WI38 (cell line): ENCODE measurements around the gene KCNG2.

Experiments used
- H3K4me3 ChIP-seq: 2 replicates; pipeline ENCODE4 v1.5.1; 2011; ENCODE audit warnings: low read depth, mild to moderate bottlenecking, control low read depth, low read length
- CTCF ChIP-seq: IDR thresholded peaks from 2 replicates; pipeline ENCODE4 v1.5.1; 2012; ENCODE audit warnings: low read depth, mild to moderate bottlenecking, control low read depth, low read length

KCNG2 gene

DNA sequence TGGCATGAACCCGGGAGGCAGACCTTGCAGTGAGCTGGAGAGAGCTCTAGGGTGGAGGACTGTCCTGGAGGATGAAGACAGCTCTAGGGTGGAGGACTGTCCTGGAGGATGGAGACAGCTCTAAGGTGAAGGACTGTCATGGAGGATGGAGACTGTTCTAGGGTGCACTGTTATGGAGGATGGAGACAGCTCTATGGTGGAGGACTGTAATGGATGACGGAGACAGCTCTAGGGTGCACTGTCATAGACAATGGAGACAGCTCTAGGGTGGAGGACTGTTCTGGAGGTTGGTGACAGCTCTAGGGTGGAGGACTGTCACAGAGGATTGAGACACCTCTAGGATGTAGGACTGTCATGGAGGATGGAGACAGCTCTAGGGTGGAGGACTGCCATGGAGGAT is 21.1 kb upstream of the KCNG2 start:
- H3K4me3 ChIP-seq, result no peak overlapping the region
- TF ChIP-seq CTCF, result no peak

GRCh38 chr18:79778291-79778791 is 19.4 kb upstream of the KCNG2 start:
- no peak overlapping the region for H3K4me3 ChIP-seq
- no peak for TF ChIP-seq CTCF

DNA sequence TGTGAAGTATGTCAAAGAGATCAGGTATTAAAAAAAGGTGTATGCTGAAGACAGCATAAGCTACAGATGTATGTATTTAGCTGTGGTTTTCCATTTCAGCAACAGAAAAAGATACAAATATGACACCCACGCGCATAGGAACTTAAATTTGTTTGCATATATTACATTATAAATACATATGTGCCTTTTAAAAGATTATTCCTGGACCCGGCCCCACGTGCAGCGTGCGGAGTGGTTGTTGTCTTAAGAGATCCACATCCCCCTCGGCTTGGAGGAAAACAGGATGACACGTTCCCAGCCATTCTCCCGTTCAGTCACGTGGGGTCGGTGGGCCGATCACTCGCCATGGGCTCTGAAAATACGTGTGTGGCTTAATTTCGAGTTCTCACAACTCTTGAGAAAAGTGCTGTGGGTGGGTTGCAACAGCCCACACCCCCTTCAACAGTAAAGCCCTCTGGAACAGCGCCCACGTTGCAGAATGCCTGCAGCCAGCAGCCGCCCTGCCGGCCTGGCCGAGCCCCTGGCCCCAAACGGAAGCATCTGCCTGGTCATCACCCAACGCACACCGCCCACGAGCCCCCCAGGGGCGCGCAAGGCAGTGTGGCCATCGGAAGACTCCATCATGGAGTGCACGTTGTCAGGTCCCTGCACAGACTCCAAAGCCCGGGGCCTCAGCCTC is 18.6 kb upstream of the KCNG2 start:
- H3K4me3 ChIP-seq, result no peak overlapping the region
- no peak for TF ChIP-seq CTCF

DNA sequence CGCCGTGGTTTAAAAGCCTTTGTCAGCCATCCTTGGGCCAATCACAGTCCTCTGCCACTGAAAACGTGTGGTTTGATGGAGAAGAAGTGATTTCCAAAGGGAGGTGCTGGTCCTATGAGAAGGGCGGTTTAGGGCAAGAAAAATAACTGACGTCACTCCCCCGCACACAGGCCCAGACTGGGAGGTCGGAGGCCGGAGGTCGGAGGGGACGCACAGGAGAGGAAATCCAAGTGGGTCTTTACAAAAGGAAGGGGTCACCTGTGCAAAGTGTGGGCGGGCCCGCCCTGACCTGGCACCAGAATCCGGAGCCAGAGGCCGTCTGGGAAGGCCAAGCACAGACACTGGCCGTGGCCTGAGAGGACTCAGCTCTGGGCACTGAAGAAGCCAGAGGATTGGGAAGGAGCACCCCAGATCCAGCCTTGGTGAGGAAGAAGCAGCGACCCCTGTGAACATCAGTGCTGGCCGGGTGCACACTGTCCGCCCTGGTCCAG is 18.0 kb upstream of the KCNG2 start:
- no peak for TF ChIP-seq CTCF
- H3K4me3 ChIP-seq, result no peak overlapping the region

DNA sequence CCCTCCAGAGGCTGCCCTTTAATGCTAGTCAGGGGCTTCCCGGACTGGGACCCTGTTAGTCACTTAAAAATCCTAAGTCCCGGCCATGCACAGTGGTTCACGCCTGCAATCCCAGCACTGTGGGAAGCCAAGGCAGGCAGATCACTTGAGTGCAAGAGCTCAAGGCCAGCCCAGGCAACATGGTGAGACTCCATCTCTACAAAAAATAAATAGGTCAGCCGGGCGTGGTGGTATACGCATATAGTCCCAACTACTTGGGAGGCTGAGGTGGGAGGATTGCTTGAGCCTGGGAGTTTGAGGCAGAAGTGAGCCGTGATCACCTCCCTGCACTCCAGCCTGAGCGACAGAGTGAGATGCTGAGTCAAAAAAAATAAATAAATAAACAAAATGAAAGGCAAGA is 17.2 kb upstream of the KCNG2 start:
- TF ChIP-seq CTCF, result no peak
- H3K4me3 ChIP-seq, result no peak overlapping the region

GRCh38 chr18:79781331-79781941 is 16.3 kb upstream of the KCNG2 start:
- no peak overlapping the region for H3K4me3 ChIP-seq
- TF ChIP-seq CTCF, result no peak
